Sigmoid colon (tissue), 7 donors: Measurements from ENCODE around the gene SHLD2. TPM values are rescaled to one million over a fixed set of nuclear protein-coding genes. Genes with fewer than 3 reads are reported as not detected.
"Not testable (repeated sequence)": the region's sequence is repeated elsewhere in the genome, so short reads cannot be mapped to it uniquely, and the experiment has no call there.

Source experiments
- DNase-seq: peaks from one replicate; pipeline ENCODE4 v3.0.0-alpha.2; 2019
- H3K27ac ChIP-seq, 4 donors: fragments of 200-600 bp; sonication (generic); one replicate each; pipeline ENCODE4 v1.5.1; 2016 to 2019; ENCODE audit warnings: mild to moderate bottlenecking in 1 of 4
- H3K27me3 ChIP-seq, 3 donors: fragments of 200-600 bp; sonication (generic); one replicate each; pipeline ENCODE4 v1.5.1; 2019; ENCODE audit warnings: mild to moderate bottlenecking in 1 of 3
- H3K36me3 ChIP-seq, 4 donors: fragments of 200-600 bp; sonication (generic); one replicate each; pipeline ENCODE4 v1.5.1; 2016 to 2019
- H3K4me1 ChIP-seq, 4 donors: fragments of 200-600 bp; sonication (generic); one replicate each; pipeline ENCODE4 v1.5.1; 2017 to 2019
- H3K4me3 ChIP-seq, 4 donors: fragments of 200-600 bp; sonication (generic); one replicate each; pipeline ENCODE4 v1.5.1; 2017 to 2019; ENCODE audit warnings: mild to moderate bottlenecking in 2 of 4, moderate library complexity in 1 of 4
- H3K9me3 ChIP-seq, 4 donors: fragments of 200-600 bp in 3 of 4; sonication (generic) in 3 of 4; one replicate each; pipeline versions ENCODE4 v1.5.1 to v1.6.1; 2013 to 2019
- WGBS, 2 donors: extraction: QIAGEN DNeasy Blood & Tissue Kit; methylation state at CpG; one replicate each; pipeline ENCODE4 v1.1.7; 2013; 5-methylcytosine and 5-hydroxymethylcytosine counted together
- intact Hi-C: fragments of 100-400 bp; cut with DNase I; formaldehyde crosslinking; loops from one replicate; pipeline ENCODE4 v1.15.1; 2023
- polyA plus RNA-seq, 3 donors: library from polyadenylated mRNA; stranded (reverse); fragments of 200-250 nt; gene quantifications; one replicate each; pipeline ENCODE4 v1.2.3, GENCODE V29; 2013
- total RNA-seq, 4 donors: library from RNA; depleted of rRNA; stranded (reverse); fragments of >200 nt; gene quantifications; one replicate each; pipeline ENCODE4 v1.1.0, GENCODE V29; 2016
- donor health status: healthy with polysubstance abuse.
- donor health status: Bipolar disorder and iron deficiency.
- donor health status: healthy.

Gene SHLD2
- total and polyA plus RNA-seq, 7 donors: 18.8 to 27.0 (median 22.2) TPM

DNA sequence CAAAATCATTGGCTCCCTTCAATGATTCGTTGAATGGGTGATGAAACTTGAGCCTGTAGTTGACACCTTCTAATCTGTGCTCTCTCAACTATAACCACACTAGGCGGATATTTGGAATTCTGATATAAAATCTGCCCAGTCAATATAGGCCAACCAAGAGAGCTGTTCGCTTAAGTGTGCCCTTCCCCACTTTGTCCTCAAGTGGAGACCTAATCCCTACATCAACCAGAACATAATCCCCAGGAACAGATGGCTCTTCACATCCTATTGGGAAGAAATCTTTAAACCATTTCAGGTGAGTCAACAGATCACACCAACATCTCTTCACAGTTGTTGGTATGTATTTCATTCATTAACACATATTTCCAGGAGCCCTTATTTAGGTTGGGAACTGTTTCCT lies 96.8 kb downstream of the SHLD2 start:
- H3K4me1 ChIP-seq, H3K9me3 ChIP-seq, intact Hi-C loops, H3K4me3 ChIP-seq, H3K27me3 ChIP-seq, DNase-seq, H3K27ac ChIP-seq: not testable (repeated sequence)
- peaks cover 0 to 19% (median 2%) of the 10 kb centered on the region in 4 donors for H3K36me3 ChIP-seq
- 99% methylated on average over 3 of the region's 3 CpGs for WGBS, 2 donors

DNA sequence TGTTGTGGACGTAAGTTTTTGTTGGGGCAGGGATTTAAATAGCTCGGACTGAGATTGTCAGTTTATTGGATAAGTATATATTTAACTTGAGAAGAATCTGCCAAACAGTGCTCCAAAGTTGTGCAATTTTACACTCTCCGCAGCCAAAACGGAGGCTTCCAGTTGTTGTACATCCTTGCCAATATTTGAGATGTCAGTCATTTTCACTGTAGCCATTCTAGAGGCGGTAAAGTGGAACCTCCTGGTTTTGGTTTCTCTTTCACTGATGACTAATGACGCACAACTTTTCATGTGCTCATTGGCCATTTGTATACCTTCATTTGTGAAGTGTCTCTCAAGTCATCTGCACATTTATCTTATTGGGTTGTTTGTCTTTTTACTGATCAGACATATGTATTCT lies 105.9 kb downstream of the SHLD2 start:
- not testable (repeated sequence) for DNase-seq, H3K27ac ChIP-seq
- WGBS, 2 donors: 43 to 67% methylated on average over 6 of the region's 6 CpGs

DNA sequence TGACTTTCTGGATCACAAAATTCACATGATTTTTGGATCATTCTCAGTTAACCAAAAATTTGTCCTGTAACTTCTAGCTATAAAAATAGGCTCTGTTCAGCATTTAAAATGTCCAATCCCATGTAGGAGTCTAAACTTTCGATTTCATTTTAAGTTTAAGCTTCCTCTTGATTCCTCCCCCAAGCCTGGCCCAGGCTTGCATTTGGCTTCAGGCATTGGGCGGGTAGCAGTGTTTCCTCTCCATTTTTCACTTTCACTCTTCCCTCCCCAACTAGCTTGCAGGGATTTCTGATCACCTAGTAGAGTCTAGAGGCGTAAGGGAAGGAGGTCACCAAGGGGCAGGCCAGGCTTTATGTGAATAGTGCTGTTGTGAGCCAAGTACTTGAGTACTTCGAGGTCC lies 109.8 kb downstream of the SHLD2 start:
- H3K36me3 ChIP-seq, H3K4me3 ChIP-seq, H3K9me3 ChIP-seq, DNase-seq, intact Hi-C loops, H3K27ac ChIP-seq, H3K27me3 ChIP-seq: not testable (repeated sequence)
- peaks cover 0 to 11% (median 6%) of the 10 kb centered on the region in 4 donors for H3K4me1 ChIP-seq
- 31 to 68% methylated on average over 2 of the region's 4 CpGs for WGBS, 2 donors

More for the DNA sequence above, 105.9 kb downstream of the SHLD2 start:
- H3K9me3 ChIP-seq, H3K27me3 ChIP-seq, H3K4me3 ChIP-seq, intact Hi-C loops, H3K36me3 ChIP-seq: not testable (repeated sequence)
- H3K4me1 ChIP-seq: peaks cover 0 to 11% (median 6%) of the 10 kb centered on the region in 4 donors

DNA sequence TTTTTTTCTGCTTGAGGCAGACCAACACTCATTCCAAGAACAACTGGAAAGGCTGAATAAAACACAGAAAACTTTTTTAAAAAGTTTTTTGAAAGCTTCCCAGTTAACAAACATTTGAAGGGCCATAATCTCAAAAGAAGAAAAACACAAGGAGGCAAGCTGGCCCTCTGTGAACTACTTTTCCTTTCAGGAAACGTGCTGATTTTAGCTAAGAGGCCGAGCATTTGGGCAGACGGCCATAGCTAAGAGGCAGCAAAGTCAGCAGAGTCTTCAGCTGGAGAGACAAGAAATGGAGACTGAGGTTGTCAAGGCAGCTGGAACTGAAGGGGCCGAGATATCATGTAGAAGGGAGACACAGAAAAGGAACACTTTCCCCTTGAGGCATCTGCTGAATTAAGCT lies 111.9 kb downstream of the SHLD2 start:
- H3K27me3 ChIP-seq, intact Hi-C loops, H3K9me3 ChIP-seq, H3K4me3 ChIP-seq, H3K27ac ChIP-seq, H3K36me3 ChIP-seq, DNase-seq: not testable (repeated sequence)
- 72 to 86% methylated on average over 4 of the region's 4 CpGs for WGBS, 2 donors
- peaks cover 0 to 11% (median 6%) of the 10 kb centered on the region in 4 donors for H3K4me1 ChIP-seq

DNA sequence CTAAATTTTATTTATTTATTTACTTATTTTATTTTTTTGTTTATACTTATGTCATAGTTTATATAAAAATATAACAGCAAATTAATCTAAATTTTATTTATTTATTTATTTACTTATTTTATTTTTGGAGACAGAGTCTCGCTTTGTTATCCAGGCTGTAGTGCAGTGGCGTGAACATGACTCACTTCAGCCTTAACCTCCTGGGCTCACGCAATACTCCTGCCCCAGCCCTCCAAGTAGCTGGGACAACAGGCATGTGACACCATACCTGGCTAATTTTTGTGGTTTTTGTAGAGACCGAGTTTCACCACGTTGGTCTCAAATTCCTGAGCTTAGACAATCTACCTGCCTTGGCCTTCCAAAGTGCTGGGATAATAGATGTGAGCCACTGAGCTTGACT lies 115.3 kb downstream of the SHLD2 start:
- H3K27me3 ChIP-seq, intact Hi-C loops, DNase-seq, H3K27ac ChIP-seq, H3K4me3 ChIP-seq, H3K4me1 ChIP-seq, H3K9me3 ChIP-seq, H3K36me3 ChIP-seq: not testable (repeated sequence)
- WGBS, 2 donors: 94 to 95% methylated on average over 5 of the region's 5 CpGs

DNA sequence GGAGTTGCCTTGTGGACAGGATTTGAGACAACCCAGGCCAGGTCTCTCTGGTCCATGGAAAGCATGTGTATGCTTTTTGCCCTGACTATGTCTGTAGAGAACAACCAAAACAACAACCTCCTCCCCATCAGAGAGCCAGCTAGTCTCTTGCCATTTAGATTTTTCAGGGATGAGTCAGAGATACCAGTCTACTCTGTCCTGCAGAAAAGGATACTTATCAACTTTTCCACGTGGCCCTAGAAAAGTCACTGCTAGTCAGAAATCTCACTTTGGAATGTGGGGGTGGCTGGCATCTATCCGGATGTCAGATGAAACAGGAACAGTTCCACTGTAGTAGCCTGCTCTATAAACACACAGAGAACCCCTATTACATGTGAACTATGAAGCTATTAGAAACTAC lies 116.8 kb downstream of the SHLD2 start:
- intact Hi-C loops, H3K4me1 ChIP-seq, DNase-seq, H3K9me3 ChIP-seq, H3K36me3 ChIP-seq, H3K4me3 ChIP-seq, H3K27me3 ChIP-seq, H3K27ac ChIP-seq: not testable (repeated sequence)
- 77 to 85% methylated on average over 2 of the region's 2 CpGs for WGBS, 2 donors

DNA sequence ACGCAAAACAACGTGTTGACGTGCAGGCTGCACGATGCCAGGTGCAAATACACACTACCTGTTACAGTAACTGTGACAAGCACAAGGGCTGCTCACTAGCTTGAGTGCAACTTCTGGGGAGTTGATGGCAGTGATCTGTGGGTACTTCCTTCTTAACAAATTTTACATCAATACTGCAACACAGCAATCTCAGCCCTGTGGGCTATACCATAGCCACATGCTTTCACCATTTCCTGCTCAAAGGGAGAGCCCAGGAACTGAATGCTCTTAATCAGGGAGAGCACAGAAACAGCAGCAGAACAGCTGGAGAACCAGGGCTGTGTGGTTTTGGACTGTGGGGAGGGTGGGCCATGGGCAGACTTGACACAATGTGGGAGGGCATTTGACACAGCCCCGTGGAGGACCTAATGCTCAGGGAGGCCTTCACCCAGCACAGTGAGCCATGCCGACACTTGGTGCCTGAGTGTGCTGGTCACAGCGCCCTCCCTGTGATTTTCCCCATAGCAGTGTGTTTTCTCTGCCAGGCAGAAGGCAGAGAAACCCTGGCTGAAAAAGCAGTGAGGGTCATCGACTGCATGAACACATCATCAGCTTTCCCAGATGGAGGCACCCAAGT lies 118.3 kb downstream of the SHLD2 start:
- DNase-seq, H3K36me3 ChIP-seq, H3K27me3 ChIP-seq, H3K27ac ChIP-seq, H3K4me1 ChIP-seq, H3K9me3 ChIP-seq, H3K4me3 ChIP-seq, intact Hi-C loops: not testable (repeated sequence)
- 78 to 84% methylated on average over 7 of the region's 8 CpGs for WGBS, 2 donors

DNA sequence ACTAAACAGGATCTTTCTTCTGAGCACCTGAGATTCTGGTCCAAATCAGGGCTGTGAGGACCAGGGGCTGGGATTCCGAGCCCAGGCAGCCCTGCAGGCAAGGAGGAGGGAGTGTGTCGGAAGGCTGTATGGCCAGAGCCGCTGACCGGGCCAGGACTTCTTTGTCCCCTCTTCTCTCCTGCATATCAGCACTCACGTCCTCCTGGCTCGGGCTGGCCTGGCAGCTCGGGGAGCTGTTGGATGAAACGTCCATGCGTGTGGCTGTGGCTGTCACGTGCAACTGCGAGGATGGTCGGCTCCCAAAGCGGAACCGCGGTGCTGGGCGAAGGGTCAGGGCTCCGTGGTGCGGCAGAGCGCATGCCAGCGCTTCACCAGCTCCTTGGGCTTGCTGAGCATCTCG lies 118.8 kb downstream of the SHLD2 start:
- peak; percentile 63 for DNase-seq
- H3K27ac ChIP-seq, intact Hi-C loops, H3K36me3 ChIP-seq, H3K4me3 ChIP-seq, H3K27me3 ChIP-seq, H3K9me3 ChIP-seq, H3K4me1 ChIP-seq: not testable (repeated sequence)
- 91 to 96% methylated on average over 21 of the region's 21 CpGs for WGBS, 2 donors

DNA sequence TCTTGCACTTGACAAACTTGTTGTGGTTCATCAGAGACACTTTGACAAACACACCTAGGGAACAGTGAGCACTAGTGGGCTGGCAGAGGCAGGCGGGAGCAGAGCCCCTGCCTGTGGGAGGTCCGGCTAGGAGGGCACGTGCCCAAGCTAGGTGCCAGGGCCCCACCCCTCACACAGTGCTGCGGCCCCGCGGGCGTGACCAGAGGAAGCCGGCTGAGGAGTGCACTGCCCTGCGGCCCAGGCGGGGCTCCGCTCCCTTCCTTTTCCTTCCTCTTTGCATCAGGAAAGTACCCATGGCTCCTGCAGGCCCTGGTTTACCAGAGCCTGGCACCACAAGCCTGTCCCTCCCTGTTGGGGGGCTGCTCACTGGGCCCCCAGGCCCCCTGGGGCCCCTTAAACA lies 121.1 kb downstream of the SHLD2 start:
- WGBS, 2 donors: 13 to 37% methylated on average over 11 of the region's 11 CpGs
- intact Hi-C loops, H3K4me1 ChIP-seq, H3K27me3 ChIP-seq, H3K27ac ChIP-seq, H3K4me3 ChIP-seq, H3K9me3 ChIP-seq, DNase-seq, H3K36me3 ChIP-seq: not testable (repeated sequence)

DNA sequence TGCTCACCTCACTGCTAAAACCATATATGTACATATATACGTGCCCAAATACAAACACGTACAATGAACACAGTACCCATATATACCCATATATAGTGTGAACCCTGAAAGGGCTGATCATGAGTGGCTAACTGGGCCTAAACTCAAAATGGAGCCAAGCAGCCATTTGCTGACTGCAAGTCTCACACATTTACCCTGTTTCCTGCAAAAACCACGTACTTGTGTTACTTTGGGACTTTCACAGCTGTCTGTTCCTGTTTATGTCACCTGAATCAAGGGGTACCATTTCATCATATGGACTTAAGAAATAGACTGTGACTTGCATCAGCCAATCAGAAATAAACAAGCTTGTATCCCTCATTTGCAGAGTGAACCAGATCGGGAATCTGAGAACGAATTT lies 124.4 kb downstream of the SHLD2 start:
- H3K4me3 ChIP-seq, H3K9me3 ChIP-seq, H3K4me1 ChIP-seq, H3K27ac ChIP-seq, H3K36me3 ChIP-seq, H3K27me3 ChIP-seq, DNase-seq, intact Hi-C loops: not testable (repeated sequence)
- WGBS, 2 donors: 43 to 79% methylated on average over 1 of the region's 5 CpGs

DNA sequence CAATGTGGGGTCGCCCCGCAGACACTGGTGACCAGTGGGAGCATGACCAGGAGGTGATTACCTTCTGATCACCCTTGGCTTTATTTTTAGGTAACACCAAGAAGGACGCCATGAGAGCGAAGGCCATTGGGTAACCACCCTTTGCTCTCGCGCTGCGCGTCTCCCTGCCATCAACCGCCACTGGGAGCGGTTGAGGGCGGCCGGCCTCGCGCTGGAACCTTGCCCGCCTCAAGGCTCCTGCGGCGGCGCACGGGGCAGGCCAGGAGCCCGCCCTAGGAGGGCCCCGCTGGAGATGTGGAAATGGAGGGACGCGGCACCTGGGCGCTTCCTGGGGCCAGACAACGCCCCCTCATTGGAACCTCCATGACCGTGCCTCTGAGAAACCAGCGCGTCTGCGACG lies 127.8 kb downstream of the SHLD2 start:
- H3K9me3 ChIP-seq, H3K27me3 ChIP-seq, H3K4me1 ChIP-seq, intact Hi-C loops, H3K27ac ChIP-seq, H3K4me3 ChIP-seq, DNase-seq, H3K36me3 ChIP-seq: not testable (repeated sequence)
- 91 to 92% methylated on average over 25 to 30 of the region's 30 CpGs for WGBS, 2 donors

DNA sequence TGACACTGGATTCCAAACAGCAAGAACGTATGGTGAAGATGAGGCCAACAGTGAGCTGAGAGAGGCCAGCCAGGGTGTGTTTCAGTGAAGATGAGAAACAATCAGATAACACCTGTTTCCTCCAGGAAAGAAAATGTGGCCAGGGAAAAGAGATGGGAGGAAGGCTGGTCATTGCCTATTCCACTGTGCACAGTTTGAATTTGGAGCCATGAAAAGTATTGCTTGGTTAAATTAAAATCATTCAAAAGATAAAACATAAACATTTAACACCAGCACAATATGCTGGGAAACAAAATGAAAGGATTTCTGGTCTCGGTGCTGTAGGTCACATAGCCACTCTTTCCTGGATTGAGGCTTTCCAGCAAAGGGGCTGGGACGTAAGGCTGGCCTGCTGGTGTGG lies 130.1 kb downstream of the SHLD2 start, which contains the start of gene NUTM2A:
NUTM2A (plus strand) TSS at position 301 of the 400 bp plus-strand sequence. CDS start 383 bp downstream, outside the sequence.
- intact Hi-C loops, H3K4me1 ChIP-seq: not testable (repeated sequence)
- no CpG with 5 or more reads among the region's 3 CpGs for WGBS, 2 donors

DNA sequence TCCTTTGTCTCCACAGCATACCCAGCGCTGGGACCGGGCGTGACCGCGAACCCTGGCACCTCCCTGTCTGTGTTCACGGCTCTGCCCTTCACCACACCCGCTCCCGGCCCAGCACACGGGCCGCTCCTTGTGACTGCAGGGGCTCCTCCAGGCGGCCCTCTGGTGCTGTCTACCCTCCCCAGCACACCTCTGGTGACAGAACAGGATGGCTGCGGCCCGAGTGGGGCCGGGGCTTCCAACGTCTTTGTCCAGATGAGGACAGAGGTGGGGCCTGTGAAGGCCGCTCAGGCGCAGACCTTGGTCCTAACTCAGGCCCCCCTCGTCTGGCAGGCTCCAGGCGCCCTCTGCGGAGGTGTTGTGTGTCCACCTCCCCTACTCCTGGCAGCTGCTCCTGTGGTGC lies 133.2 kb downstream of the SHLD2 start:
- H3K27me3 ChIP-seq, intact Hi-C loops, H3K9me3 ChIP-seq, H3K36me3 ChIP-seq, H3K27ac ChIP-seq, H3K4me3 ChIP-seq, DNase-seq, H3K4me1 ChIP-seq: not testable (repeated sequence)
- WGBS, 2 donors: 44 to 81% methylated on average over 9 of the region's 20 CpGs

More for the DNA sequence above, 130.1 kb downstream of the SHLD2 start, which contains the start of gene NUTM2A:
- not testable (repeated sequence) for H3K27ac ChIP-seq, H3K4me3 ChIP-seq, H3K27me3 ChIP-seq, H3K9me3 ChIP-seq, DNase-seq, H3K36me3 ChIP-seq

DNA sequence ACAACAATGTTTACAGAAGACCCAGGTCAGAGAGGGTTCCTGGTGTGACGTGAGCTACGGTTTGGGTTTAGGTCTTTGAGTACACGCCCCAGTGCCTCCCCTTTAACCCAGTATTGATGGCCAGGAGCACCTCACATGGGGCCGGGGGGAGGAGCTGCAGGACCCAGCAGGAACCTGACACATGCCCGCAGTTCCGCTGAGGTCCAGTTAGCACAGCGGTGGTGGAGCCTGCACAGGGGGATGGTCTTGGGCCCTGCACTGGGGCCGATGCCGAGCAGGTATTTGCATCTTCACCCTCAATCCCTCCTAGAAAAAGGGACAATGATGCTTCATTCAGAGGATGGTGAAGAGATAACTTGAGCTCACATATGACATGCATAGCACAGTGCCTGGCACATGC lies 134.2 kb downstream of the SHLD2 start:
- H3K27ac ChIP-seq, H3K9me3 ChIP-seq, intact Hi-C loops, H3K36me3 ChIP-seq, H3K27me3 ChIP-seq, H3K4me1 ChIP-seq, H3K4me3 ChIP-seq, DNase-seq: not testable (repeated sequence)
- WGBS, 2 donors: 89 to 91% methylated on average over 9 of the region's 9 CpGs
